Ishikawa (cell line): ENCODE results near the gene FSIP1.

Source experiments
- CEBPB ChIP-seq: IDR thresholded peaks from 2 replicates; pipeline ENCODE4 v1.6.1; 2012
- CREB1 ChIP-seq: IDR thresholded peaks from 2 replicates; pipeline ENCODE4 v1.6.1; 2012; ENCODE audit warnings: low read depth
- EP300 ChIP-seq: IDR thresholded peaks from 2 replicates; pipeline ENCODE4 v1.6.1; 2012; ENCODE audit warnings: borderline replicate concordance
- REST ChIP-seq: IDR thresholded peaks from 2 replicates; pipeline ENCODE4 v1.6.1; 2012; ENCODE audit warnings: low read depth, mild to moderate bottlenecking
- TAF1 ChIP-seq: IDR thresholded peaks from 2 replicates; pipeline ENCODE4 v1.6.1; 2012; ENCODE audit warnings: low read depth, mild to moderate bottlenecking
- TEAD4 ChIP-seq: IDR thresholded peaks from 2 replicates; pipeline ENCODE4 v1.6.1; 2012
- YY1 ChIP-seq: IDR thresholded peaks from 2 replicates; pipeline ENCODE4 v1.6.1; 2012; ENCODE audit warnings: low read depth

GRCh38 chr15:39731266-39731665 is 51.4 kb downstream of the FSIP1 start:
- TF ChIP-seq YY1 (no peak), EP300 (no peak), REST (no peak), CEBPB (no peak), CREB1 (no peak), TAF1 (no peak), TEAD4 (no peak)
